Endothelial cell of umbilical vein (primary cell): Measurements from ENCODE around the gene GJD2.

ENCODE experiments used
- EZH2 ChIP-seq: IDR thresholded peaks from 2 replicates; pipeline ENCODE4 v1.6.1; 2012; ENCODE audit warnings: borderline replicate concordance, low read depth, mild to moderate bottlenecking, moderate library complexity, low read length, inconsistent platforms; ENCODE audit not compliant: severe bottlenecking
- FOS ChIP-seq: IDR thresholded peaks from 2 replicates; pipeline ENCODE4 v1.6.1; 2011; ENCODE audit warnings: mild to moderate bottlenecking, low read length, moderate library complexity, borderline replicate concordance; ENCODE audit not compliant: insufficient read depth
- GATA2 ChIP-seq: IDR thresholded peaks from 2 replicates; pipeline ENCODE4 v1.7.0; 2011; ENCODE audit warnings: low read depth, mild to moderate bottlenecking, moderate library complexity, mixed read lengths, low read length; ENCODE audit not compliant: insufficient read length, insufficient read depth
- JUN ChIP-seq: IDR thresholded peaks from 2 replicates; pipeline ENCODE4 v1.6.1; 2011; ENCODE audit warnings: borderline replicate concordance, low read depth; ENCODE audit not compliant: insufficient read length, insufficient read depth
- MYC ChIP-seq: IDR thresholded peaks from one replicate; pipeline ENCODE4 v1.6.1; 2011; ENCODE audit warnings: mild to moderate bottlenecking, low read depth, low read length
- POLR2A ChIP-seq: IDR thresholded peaks from 2 replicates; pipeline ENCODE4 v1.6.1; 2012; ENCODE audit warnings: low read depth, mild to moderate bottlenecking, control low read depth, low read length
- POLR2AphosphoS5 ChIP-seq: IDR thresholded peaks from 2 replicates; pipeline ENCODE4 v1.6.1; 2012; ENCODE audit warnings: low read depth, mild to moderate bottlenecking, control low read depth, low read length, moderate library complexity; ENCODE audit not compliant: insufficient read depth
- TF ChIP-seq, protein P1 (sequence below), 2 donors: IDR thresholded peaks; 1 replicate in 1 of 2; 2 replicates in 1 of 2; pipeline ENCODE4 v1.5.1; 2011; ENCODE audit warnings: low read length in 2 of 2, mild to moderate bottlenecking in 2 of 2, moderate library complexity in 2 of 2, control low read depth in 1 of 2, inconsistent platforms in 1 of 2, low read depth in 1 of 2; ENCODE audit not compliant: insufficient read depth in 1 of 2; ENCODE audit errors: extremely low read depth in 1 of 2
- TF ChIP-seq, protein P2 (sequence below): IDR thresholded peaks from 2 replicates; pipeline ENCODE4 v1.6.1; 2011; ENCODE audit not compliant: insufficient read depth, insufficient read length

DNA sequence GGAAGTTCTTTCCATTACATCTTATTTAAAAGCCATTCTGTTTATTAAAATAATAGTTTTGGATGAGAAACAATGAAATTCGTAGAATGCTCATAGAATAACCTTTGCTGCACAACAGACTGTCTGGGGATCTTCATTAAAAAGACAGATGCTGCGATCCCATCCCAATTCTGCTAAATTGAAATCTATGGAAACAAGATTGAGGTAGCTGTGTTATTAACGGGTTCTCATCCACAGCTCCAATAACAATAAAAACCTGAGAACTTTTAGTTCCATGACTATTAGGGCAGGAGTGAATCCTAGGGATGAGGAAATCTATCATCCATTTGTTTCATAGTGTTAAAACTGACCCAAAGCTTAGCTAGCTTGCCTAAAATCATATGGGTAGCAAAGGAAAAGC is 2.5 kb upstream of the GJD2 start:
- no peak for TF ChIP-seq POLR2A
- TF ChIP-seq, protein P1, sequence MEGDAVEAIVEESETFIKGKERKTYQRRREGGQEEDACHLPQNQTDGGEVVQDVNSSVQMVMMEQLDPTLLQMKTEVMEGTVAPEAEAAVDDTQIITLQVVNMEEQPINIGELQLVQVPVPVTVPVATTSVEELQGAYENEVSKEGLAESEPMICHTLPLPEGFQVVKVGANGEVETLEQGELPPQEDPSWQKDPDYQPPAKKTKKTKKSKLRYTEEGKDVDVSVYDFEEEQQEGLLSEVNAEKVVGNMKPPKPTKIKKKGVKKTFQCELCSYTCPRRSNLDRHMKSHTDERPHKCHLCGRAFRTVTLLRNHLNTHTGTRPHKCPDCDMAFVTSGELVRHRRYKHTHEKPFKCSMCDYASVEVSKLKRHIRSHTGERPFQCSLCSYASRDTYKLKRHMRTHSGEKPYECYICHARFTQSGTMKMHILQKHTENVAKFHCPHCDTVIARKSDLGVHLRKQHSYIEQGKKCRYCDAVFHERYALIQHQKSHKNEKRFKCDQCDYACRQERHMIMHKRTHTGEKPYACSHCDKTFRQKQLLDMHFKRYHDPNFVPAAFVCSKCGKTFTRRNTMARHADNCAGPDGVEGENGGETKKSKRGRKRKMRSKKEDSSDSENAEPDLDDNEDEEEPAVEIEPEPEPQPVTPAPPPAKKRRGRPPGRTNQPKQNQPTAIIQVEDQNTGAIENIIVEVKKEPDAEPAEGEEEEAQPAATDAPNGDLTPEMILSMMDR (IDR thresholded peaks at IDR 0.05; ENCODE audit: extremely low read depth in 1 of 2, insufficient read depth in 1 of 2, low read depth in 1 of 2, low read length in 2 of 2), result no peak
- TF ChIP-seq, protein P2, sequence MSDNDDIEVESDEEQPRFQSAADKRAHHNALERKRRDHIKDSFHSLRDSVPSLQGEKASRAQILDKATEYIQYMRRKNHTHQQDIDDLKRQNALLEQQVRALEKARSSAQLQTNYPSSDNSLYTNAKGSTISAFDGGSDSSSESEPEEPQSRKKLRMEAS, result no peak
- TF ChIP-seq MYC, result no peak
- TF ChIP-seq EZH2, result no peak
- no peak for TF ChIP-seq POLR2AphosphoS5
- no peak for TF ChIP-seq FOS
- TF ChIP-seq JUN, result no peak
- no peak for TF ChIP-seq GATA2
